ENCODE results near the gene KBTBD7. TPM values are rescaled to one million over a fixed set of nuclear protein-coding genes. Genes with fewer than 3 reads are reported as not detected.
"Not testable (repeated sequence)": the region's sequence is repeated elsewhere in the genome, so short reads cannot be mapped to it uniquely, and the experiment has no call there.

Gene KBTBD7
- total RNA-seq, 2 donors from 2014 or later, result 3.6 to 4.6 TPM

- ATAC-seq (no peak), DNase-seq (ENCODE audit: low spot score in 2 of 2) (no peak)
- peaks cover 7 to 18% of the 10 kb centered on the region in 2 donors for H3K9me3 Mint-ChIP-seq
- peaks cover 10 to 27% of the 10 kb centered on the region in 2 donors for H3K36me3 Mint-ChIP-seq
- H3K27ac Mint-ChIP-seq, result no peak overlapping the region
Observed at GRCh38 chr13:41211062-41211461, 16.7 kb upstream of the KBTBD7 start.

DNA sequence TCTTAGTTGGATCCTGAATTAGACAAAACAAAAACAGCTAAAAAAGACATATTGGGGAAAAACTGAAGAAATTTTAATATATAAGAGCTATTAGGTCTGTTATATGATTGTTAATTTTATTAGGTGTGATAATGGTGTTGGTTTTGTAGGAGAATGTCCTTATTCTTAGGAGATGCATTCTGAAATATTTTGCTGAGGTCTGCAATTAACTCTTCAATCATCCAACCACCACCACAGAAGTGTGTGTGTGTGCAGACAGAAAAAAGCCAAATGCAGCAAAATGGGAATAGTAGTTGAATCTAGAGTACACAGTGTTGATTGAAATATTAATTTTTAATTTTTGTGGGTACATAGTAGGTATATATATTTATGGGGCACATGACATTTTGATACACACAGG lies 12.1 kb upstream of the KBTBD7 start:
- H3K27ac Mint-ChIP-seq, result no peak overlapping the region

DNA sequence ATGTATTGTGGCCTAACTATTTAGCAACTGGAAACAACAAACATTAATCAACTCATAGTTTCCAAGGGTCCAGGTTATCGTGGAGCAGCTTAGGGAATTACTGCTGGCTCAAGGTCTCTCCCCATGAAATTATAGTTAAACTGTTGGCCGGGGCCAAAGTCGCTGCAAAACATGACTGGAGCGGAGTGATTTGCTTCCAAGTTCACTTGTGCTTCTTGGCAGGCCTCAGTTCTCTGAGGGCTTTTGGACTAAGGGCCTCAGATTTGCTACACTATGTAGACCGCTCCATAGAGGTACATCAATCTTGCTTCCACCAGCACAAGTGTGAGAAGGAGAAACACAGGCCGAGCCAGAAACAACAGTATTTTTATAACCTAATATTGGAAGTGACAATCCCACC lies 9.4 kb upstream of the KBTBD7 start:
- Mint-ChIP-seq H3K36me3 (no peaks in the 10 kb centered on the region), H3K27ac (no peak overlapping the region), H3K9me3 (no peaks in the 10 kb centered on the region)
- ATAC-seq (no peak), DNase-seq (ENCODE audit: low spot score in 2 of 2) (no peak)

More for the DNA sequence above, 12.1 kb upstream of the KBTBD7 start:
- DNase-seq (ENCODE audit: low spot score in 2 of 2) (no peak), ATAC-seq (no peak)
- peaks cover 4 to 11% of the 10 kb centered on the region in 2 donors for H3K9me3 Mint-ChIP-seq
- H3K36me3 Mint-ChIP-seq, result peaks cover 0 to 12% of the 10 kb centered on the region in 2 donors

DNA sequence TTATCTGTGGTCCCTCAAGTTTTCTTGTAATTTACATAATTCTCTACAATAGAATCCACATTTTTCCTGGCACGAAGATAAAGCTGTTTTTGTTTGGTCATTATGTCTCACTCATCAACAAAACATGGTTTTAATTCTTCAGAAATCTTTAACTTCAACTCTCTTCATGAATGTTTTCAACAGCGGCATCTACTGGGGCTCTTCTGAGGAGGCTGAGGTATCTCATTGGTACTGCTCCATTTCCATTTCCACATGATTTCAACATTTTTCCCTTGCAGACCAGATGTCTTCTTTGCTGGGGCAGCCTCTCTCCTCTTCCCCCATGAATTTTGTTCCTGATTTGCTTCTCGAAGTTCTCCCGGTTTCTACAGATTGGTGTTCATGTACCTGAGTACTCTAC lies 5.8 kb upstream of the KBTBD7 start:
- DNase-seq (ENCODE audit: low spot score in 2 of 2), result no peak
- ATAC-seq, result no peak
- Mint-ChIP-seq H3K27ac (no peak overlapping the region), H3K9me3 (no peaks in the 10 kb centered on the region), H3K36me3 (no peaks in the 10 kb centered on the region)

- H3K36me3 Mint-ChIP-seq, result no peaks in the 10 kb centered on the region
- H3K27ac Mint-ChIP-seq, result no peak overlapping the region
- no peak for DNase-seq (ENCODE audit: low spot score in 2 of 2)
- H3K9me3 Mint-ChIP-seq, result no peaks in the 10 kb centered on the region
- no peak for ATAC-seq
Observed at GRCh38 chr13:41199526-41199925, 5.2 kb upstream of the KBTBD7 start.

DNA sequence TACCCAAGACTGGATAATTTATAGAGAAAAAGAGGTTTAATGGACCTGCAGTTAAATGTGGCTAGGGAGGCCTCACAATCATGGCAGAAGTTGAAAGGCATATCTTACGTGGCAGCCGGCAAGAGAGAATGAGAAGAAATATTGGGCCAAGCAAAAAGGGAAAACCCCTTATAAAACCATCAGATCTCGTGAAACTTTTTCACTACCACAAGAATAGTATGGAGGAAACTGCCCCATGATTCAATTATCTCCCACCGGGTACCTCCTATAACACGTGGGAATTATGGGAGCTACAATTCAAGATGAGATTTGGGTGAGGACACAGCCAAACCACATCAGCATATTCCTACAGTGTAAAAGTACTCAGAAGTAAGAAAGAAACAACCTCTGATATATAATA lies 4.7 kb upstream of the KBTBD7 start:
- Mint-ChIP-seq H3K27ac (no peak overlapping the region), H3K36me3 (peaks cover 3% of the 10 kb centered on the region in 2 donors)

GRCh38 chr13:41196620-41197019 lies 2.3 kb upstream of the KBTBD7 start:
- peaks cover 0 to 7% of the 10 kb centered on the region in 2 donors for H3K9me3 Mint-ChIP-seq
- no peak for DNase-seq (ENCODE audit: low spot score in 2 of 2)
- no peak overlapping the region for H3K27ac Mint-ChIP-seq
- H3K36me3 Mint-ChIP-seq, result peaks cover 7 to 22% of the 10 kb centered on the region in 2 donors
- ATAC-seq, result no peak

More for the DNA sequence above, 4.7 kb upstream of the KBTBD7 start:
- ATAC-seq (no peak), DNase-seq (ENCODE audit: low spot score in 2 of 2) (no peak)
- H3K9me3 Mint-ChIP-seq, result no peaks in the 10 kb centered on the region

- H3K27ac Mint-ChIP-seq, result no peak overlapping the region
- no peak for ATAC-seq
- H3K9me3 Mint-ChIP-seq, result peaks cover 0 to 7% of the 10 kb centered on the region in 2 donors
- DNase-seq (ENCODE audit: low spot score in 2 of 2), result no peak
- H3K36me3 Mint-ChIP-seq, result peaks cover 7 to 23% of the 10 kb centered on the region in 2 donors
Observed at GRCh38 chr13:41196011-41196410, 1.6 kb upstream of the KBTBD7 start.

GRCh38 chr13:41193469-41193868 lies 900 bp downstream of the KBTBD7 start:
- Mint-ChIP-seq H3K27ac (peak overlapping the region; percentile 78 to 97), H3K9me3 (peaks cover 0 to 7% of the 10 kb centered on the region in 2 donors), H3K36me3 (peaks cover 22 to 42% of the 10 kb centered on the region in 2 donors)
- ATAC-seq (no peak), DNase-seq (ENCODE audit: low spot score in 2 of 2) (no peak)

DNA sequence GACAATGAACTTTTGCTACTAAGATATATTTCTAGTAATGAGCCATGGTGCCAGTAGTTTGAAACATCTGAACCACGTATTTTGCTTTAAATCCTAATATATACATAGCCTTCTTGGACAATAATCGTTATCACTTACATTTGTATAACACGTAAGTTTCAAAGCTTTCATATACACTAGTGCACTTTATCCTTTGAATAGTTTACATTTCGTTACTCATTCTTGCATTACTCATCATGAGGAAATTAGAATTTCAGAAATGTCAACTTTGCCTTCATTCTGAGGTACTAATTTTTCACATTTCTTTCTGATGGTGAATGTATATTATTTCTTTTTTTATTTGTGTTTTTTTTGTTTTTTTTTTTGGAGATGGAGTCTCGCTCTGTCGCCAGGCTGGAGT lies 5.8 kb downstream of the KBTBD7 start:
- DNase-seq (ENCODE audit: low spot score in 2 of 2), result no peak
- Mint-ChIP-seq H3K36me3 (peaks cover 15 to 33% of the 10 kb centered on the region in 2 donors), H3K27ac (no peak overlapping the region), H3K9me3 (peaks cover 0 to 7% of the 10 kb centered on the region in 2 donors)
- ATAC-seq, result no peak

- no peak overlapping the region for H3K27ac Mint-ChIP-seq
- no peak for DNase-seq (ENCODE audit: low spot score in 2 of 2)
- H3K36me3 Mint-ChIP-seq, result peaks cover 15 to 20% of the 10 kb centered on the region in 2 donors
- no peak for ATAC-seq
- H3K9me3 Mint-ChIP-seq, result no peaks in the 10 kb centered on the region
Observed at GRCh38 chr13:41186481-41186880, 7.9 kb downstream of the KBTBD7 start.

DNA sequence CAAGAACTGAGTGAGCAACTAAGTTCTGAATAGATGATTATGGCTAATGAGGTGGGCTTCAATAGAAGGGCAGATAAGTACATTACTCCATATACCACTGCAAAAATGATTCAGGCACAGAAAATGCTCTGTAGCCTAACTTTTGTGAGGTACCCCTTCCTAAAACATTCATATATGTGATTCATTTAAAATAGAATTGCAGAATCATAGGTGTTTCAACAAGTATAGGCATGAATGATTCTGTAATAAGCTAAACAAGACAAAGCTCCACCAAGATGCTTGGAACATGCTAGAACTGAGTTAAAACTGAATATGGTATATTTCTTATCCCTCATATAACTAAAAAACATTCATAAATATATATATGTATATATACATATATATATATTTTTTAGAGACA lies 12.1 kb downstream of the KBTBD7 start:
- DNase-seq (ENCODE audit: low spot score in 2 of 2) (no peak), ATAC-seq (no peak)
- Mint-ChIP-seq H3K27ac (no peak overlapping the region), H3K36me3 (no peaks in the 10 kb centered on the region), H3K9me3 (peaks cover 0 to 5% of the 10 kb centered on the region in 2 donors)

DNA sequence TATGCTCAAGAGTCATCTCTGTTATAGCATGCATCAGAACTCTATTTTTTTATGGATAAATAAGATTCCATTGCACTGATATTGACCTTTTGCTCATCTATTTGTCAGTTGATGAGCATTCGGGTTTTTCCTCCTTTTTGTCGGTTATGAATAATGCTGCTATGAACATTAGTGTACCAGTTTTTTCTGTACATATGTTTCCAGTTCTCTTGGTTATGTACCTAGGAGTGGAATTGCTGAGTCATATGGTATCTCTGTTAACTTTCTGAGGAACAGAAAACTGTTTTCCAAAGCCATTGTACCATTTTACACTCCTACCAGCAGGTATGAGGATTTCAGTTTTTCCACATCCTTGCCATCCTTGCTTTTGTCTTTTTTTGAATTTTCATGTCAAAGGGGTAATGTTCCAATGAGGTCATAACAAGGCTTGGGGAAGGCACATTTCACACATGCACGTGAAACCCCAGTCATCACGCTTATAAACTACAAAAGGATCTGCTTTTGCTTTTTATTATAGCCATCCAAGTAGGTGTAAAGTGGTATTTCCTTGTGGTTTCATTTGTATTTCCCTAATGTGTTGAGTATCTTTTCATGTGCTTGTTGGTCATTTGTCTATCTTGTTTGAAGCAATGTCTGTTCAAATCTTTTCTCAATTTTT lies 14.6 kb downstream of the KBTBD7 start:
- peaks cover 13 to 14% of the 10 kb centered on the region in 2 donors for H3K9me3 Mint-ChIP-seq
- peak overlapping the region; percentile 10 to 88 for H3K27ac Mint-ChIP-seq
- peaks cover 14 to 24% of the 10 kb centered on the region in 2 donors for H3K36me3 Mint-ChIP-seq
- DNase-seq (ENCODE audit: low spot score in 2 of 2), result no peak
- ATAC-seq, result peak; percentile 67 to 81

DNA sequence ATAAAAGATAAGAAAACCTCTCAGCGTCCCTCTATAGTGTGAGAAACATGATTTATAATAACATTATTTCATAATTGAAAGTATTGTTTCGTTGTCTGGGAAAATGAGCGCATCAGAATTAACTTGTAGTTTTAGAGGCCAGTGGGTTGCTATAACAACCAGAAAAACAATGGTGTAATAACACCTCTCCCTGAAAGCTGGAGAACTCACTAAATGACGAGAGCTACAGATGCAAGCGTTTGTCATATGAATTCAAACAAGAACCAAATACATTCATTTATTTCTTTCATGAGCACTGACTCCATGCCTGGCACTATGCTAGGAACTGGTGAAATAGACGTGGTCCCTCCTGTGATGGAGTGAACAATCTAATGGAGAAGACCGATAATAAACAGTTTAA lies 16.3 kb downstream of the KBTBD7 start:
- DNase-seq (ENCODE audit: low spot score in 2 of 2), result no peak
- no peak overlapping the region for H3K27ac Mint-ChIP-seq
- peaks cover 16 to 30% of the 10 kb centered on the region in 2 donors for H3K36me3 Mint-ChIP-seq
- peak; percentile 18 to 67 for ATAC-seq
- peaks cover 14 to 16% of the 10 kb centered on the region in 2 donors for H3K9me3 Mint-ChIP-seq

DNA sequence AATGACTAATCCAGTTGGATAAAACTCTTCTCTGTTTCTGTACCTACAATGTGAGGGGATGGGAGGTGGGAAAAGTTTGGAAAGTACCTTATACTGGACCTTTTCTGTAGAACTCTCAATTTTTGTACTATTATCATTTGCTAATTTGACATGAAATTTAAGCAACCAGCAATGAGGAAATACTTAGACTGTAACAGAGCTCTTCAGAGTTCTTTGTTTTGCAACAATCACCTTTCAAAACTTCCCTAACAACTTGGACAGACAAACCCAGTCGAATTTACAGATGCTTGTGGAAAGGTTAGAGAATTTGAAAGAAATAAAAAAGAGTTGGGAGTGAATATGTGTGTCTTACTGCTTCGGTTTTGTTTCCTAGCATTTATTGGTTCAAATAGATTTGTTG lies 16.8 kb downstream of the KBTBD7 start:
- peaks cover 14 to 16% of the 10 kb centered on the region in 2 donors for H3K9me3 Mint-ChIP-seq
- H3K27ac Mint-ChIP-seq, result peak overlapping the region in 1 of 2 donors; percentile 36
- H3K36me3 Mint-ChIP-seq, result peaks cover 16 to 30% of the 10 kb centered on the region in 2 donors
- no peak for DNase-seq (ENCODE audit: low spot score in 2 of 2)
- ATAC-seq, result no peak

DNA sequence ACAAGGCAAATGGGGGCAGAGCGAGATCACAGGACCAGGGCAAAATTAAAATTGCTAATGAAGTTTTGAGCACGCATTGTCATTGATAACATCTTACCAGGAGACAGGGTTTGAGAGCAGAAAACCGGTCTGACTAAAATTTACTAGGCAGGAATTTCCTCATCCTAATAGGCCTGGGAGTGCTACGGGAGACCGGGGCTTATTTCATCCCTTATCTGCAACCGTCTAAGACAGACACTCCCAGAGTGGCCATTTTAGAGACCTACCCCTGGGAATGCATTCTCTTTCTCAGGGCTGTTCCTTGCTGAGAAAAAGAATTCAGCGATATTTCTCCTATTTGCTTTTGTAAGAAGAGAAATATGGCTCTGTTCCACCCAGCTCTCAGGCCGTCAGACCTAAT lies 18.8 kb downstream of the KBTBD7 start:
- ATAC-seq; DNase-seq (ENCODE audit: low spot score in 2 of 2); H3K27ac Mint-ChIP-seq: not testable (repeated sequence)
- Mint-ChIP-seq H3K9me3 (peaks cover 14 to 16% of the 10 kb centered on the region in 2 donors), H3K36me3 (peaks cover 16 to 30% of the 10 kb centered on the region in 2 donors)

DNA sequence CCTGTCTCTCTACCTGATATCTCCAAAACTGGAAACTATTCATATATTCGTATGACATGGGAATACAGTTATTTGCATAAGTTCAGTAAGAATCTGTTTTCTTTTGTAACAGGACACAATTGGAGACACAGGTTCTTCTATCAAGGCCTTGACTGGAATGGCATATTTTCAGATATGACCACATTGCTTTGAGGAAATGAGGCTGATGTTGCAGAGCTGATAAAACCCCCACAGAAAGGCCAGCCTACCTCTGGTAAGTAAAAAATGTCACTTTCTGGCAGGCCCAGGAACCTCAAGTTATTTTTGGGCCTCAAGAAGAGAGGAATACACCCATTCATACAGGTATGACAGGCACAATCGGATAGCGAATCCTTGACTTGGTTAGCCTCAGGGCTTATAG lies 32.2 kb downstream of the KBTBD7 start:
- no peak for DNase-seq (ENCODE audit: low spot score in 2 of 2)
- Mint-ChIP-seq H3K36me3 (no peaks in the 10 kb centered on the region), H3K27ac (no peak overlapping the region), H3K9me3 (no peaks in the 10 kb centered on the region)
- no peak for ATAC-seq

- Mint-ChIP-seq H3K9me3 (no peaks in the 10 kb centered on the region), H3K27ac (no peak overlapping the region)
Observed at GRCh38 chr13:41159174-41159573, 35.2 kb downstream of the KBTBD7 start.

More at GRCh38 chr13:41159174-41159573, 35.2 kb downstream of the KBTBD7 start:
- DNase-seq (ENCODE audit: low spot score in 2 of 2) (no peak), ATAC-seq (no peak)
- no peaks in the 10 kb centered on the region for H3K36me3 Mint-ChIP-seq
